CD4-positive, alpha-beta T cell treated with Interferon gamma for 1 hour (primary cell): ENCODE measurements around the gene ANKZF1.

Experiments used
- DNase-seq: peaks from one replicate; pipeline ENCODE4 v3.0.0-alpha.2; 2020

ANKZF1 gene

GRCh38 chr2:219209236-219210195 is 20.1 kb upstream of the ANKZF1 start:
- DNase-seq, result no peak

- DNase-seq, result no peak
Measured at GRCh38 chr2:219210196-219210885, 19.3 kb upstream of the ANKZF1 start.

- DNase-seq, result no peak
Measured at GRCh38 chr2:219210886-219211362, 18.7 kb upstream of the ANKZF1 start.

- DNase-seq, result no peak
Measured at GRCh38 chr2:219213026-219213415, 16.6 kb upstream of the ANKZF1 start.

GRCh38 chr2:219213486-219214071 is 16.0 kb upstream of the ANKZF1 start:
- DNase-seq, result no peak

- no peak for DNase-seq
Measured at GRCh38 chr2:219214141-219214540, 15.5 kb upstream of the ANKZF1 start.

- no peak for DNase-seq
Measured at GRCh38 chr2:219214786-219215185, 14.8 kb upstream of the ANKZF1 start.

GRCh38 chr2:219215871-219216534 is 13.6 kb upstream of the ANKZF1 start:
- DNase-seq, result no peak

GRCh38 chr2:219216535-219216915 is 13.1 kb upstream of the ANKZF1 start:
- DNase-seq, result no peak

GRCh38 chr2:219218217-219218731 is 11.3 kb upstream of the ANKZF1 start:
- DNase-seq, result peak; percentile 8

- peak; percentile 87 for DNase-seq
Measured at GRCh38 chr2:219218732-219219701, 10.6 kb upstream of the ANKZF1 start, which contains the start of gene ABCB6. ABCB6 (minus strand) TSS chr2:219218958; CDS start chr2:219218673, 285 bp downstream.

GRCh38 chr2:219219784-219220532 is 9.6 kb upstream of the ANKZF1 start:
- no peak for DNase-seq

GRCh38 chr2:219220652-219221402 is 8.8 kb upstream of the ANKZF1 start:
- DNase-seq, result no peak

- no peak for DNase-seq
Measured at GRCh38 chr2:219221957-219222518, 7.6 kb upstream of the ANKZF1 start.

GRCh38 chr2:219223831-219224610 is 5.6 kb upstream of the ANKZF1 start:
- no peak for DNase-seq

- no peak for DNase-seq
Measured at GRCh38 chr2:219225350-219225749, 4.3 kb upstream of the ANKZF1 start.

GRCh38 chr2:219228041-219228910 is 1.3 kb upstream of the ANKZF1 start:
- no peak for DNase-seq

- no peak for DNase-seq
Measured at GRCh38 chr2:219228911-219229304, 698 bp upstream of the ANKZF1 start.
